Nephron (organoid): Measurements from ENCODE around the gene ITGB1BP2.
A peak's percentile ranks its signal among the peaks of the same experiment; 100 is the strongest.
"Not testable (repeated sequence)": the region's sequence is repeated elsewhere in the genome, so short reads cannot be mapped to it uniquely, and the experiment has no call there.

Experiments used
- H3K27ac Mint-ChIP-seq, 3 experiments: 2 replicates each; pipeline ENCODE4 v1.8.0; 2020; ENCODE audit warnings: mixed read lengths in 3 of 3, mild to moderate bottlenecking in 2 of 3, moderate library complexity in 1 of 3
- H3K27me3 Mint-ChIP-seq: 2 replicates; pipeline ENCODE4 v1.8.0; 2021; ENCODE audit warnings: low read depth, mild to moderate bottlenecking, moderate library complexity, mixed read lengths
- H3K36me3 Mint-ChIP-seq: 2 replicates; pipeline ENCODE4 v1.8.0; 2020; ENCODE audit warnings: low read depth, mixed read lengths
- H3K4me1 Mint-ChIP-seq: 2 replicates; pipeline ENCODE4 v1.8.0; 2020; ENCODE audit warnings: mixed read lengths
- H3K4me3 Mint-ChIP-seq, 3 experiments: 2 replicates each; pipeline ENCODE4 v1.8.0; 2020; ENCODE audit warnings: mild to moderate bottlenecking in 3 of 3, mixed read lengths in 3 of 3, moderate library complexity in 2 of 3
- H3K9me3 Mint-ChIP-seq: 2 replicates; pipeline ENCODE4 v1.8.0; 2020; ENCODE audit warnings: mixed read lengths
- CTCF ChIP-seq, 3 experiments: fragments of 200-600 bp; sonication (generic); IDR thresholded peaks; one replicate each; pipeline ENCODE4 v1.5.0; 2021; ENCODE audit warnings: antibody characterized with exemption in 3 of 3; ENCODE audit not compliant: unreplicated experiment in 3 of 3

The ITGB1BP2 gene

GRCh38 chrX:71302461-71303213, 1.1 kb downstream of the ITGB1BP2 start:
- peaks cover 62% of the 10 kb centered on the region for H3K36me3 Mint-ChIP-seq
- no peak for TF ChIP-seq CTCF (IDR thresholded peaks at IDR 0.05; ENCODE audit: unreplicated experiment in 3 of 3)
- peaks cover 4% of the 10 kb centered on the region for H3K9me3 Mint-ChIP-seq

GRCh38 chrX:71304561-71304960, 3.0 kb downstream of the ITGB1BP2 start:
- Mint-ChIP-seq H3K27me3 (no peaks in the 10 kb centered on the region), H3K9me3 (peaks cover 6% of the 10 kb centered on the region)
- TF ChIP-seq CTCF (IDR thresholded peaks at IDR 0.05; ENCODE audit: unreplicated experiment in 3 of 3): no peak

More at GRCh38 chrX:71302461-71303213, 1.1 kb downstream of the ITGB1BP2 start:
- Mint-ChIP-seq H3K4me1 (peaks cover 15% of the 10 kb centered on the region), H3K4me3 (peak overlapping the region in 2 of 3 experiments; percentile 87 to 92), H3K27ac (no peak overlapping the region), H3K27me3 (no peaks in the 10 kb centered on the region)

GRCh38 chrX:71315917-71316316, 14.4 kb downstream of the ITGB1BP2 start:
- no peaks in the 10 kb centered on the region for H3K27me3 Mint-ChIP-seq
- H3K36me3 Mint-ChIP-seq: peaks cover 18% of the 10 kb centered on the region
- no peak for TF ChIP-seq CTCF (IDR thresholded peaks at IDR 0.05; ENCODE audit: unreplicated experiment in 3 of 3)
- peak overlapping the region in 2 of 3 experiments; percentile 7 to 66 for H3K27ac Mint-ChIP-seq
- peaks cover 10% of the 10 kb centered on the region for H3K9me3 Mint-ChIP-seq
- H3K4me1 Mint-ChIP-seq: peaks cover 19% of the 10 kb centered on the region
- no peak overlapping the region for H3K4me3 Mint-ChIP-seq

More at GRCh38 chrX:71304561-71304960, 3.0 kb downstream of the ITGB1BP2 start:
- peaks cover 48% of the 10 kb centered on the region for H3K36me3 Mint-ChIP-seq
- peak overlapping the region in 1 of 3 experiments; percentile 15 for H3K4me3 Mint-ChIP-seq
- H3K4me1 Mint-ChIP-seq: peaks cover 15% of the 10 kb centered on the region
- no peak overlapping the region for H3K27ac Mint-ChIP-seq

- H3K27me3 Mint-ChIP-seq, H3K4me3 Mint-ChIP-seq, H3K9me3 Mint-ChIP-seq: not testable (repeated sequence)
- peak overlapping the region; percentile 54 to 76 (median 66) for H3K27ac Mint-ChIP-seq
- H3K4me1 Mint-ChIP-seq: peaks cover 23% of the 10 kb centered on the region
- H3K36me3 Mint-ChIP-seq: peaks cover 14% of the 10 kb centered on the region
These were observed 15.4 kb downstream of the ITGB1BP2 start for GRCh38 chrX:71316959-71317358.

GRCh38 chrX:71320126-71320525, 18.6 kb downstream of the ITGB1BP2 start:
- peak overlapping the region; percentile 63 to 82 (median 67) for H3K27ac Mint-ChIP-seq
- no peak for TF ChIP-seq CTCF (IDR thresholded peaks at IDR 0.05; ENCODE audit: unreplicated experiment in 3 of 3)
- H3K27me3 Mint-ChIP-seq: no peaks in the 10 kb centered on the region
- H3K9me3 Mint-ChIP-seq: peaks cover 7% of the 10 kb centered on the region
- H3K36me3 Mint-ChIP-seq: peaks cover 17% of the 10 kb centered on the region
- H3K4me3 Mint-ChIP-seq: no peak overlapping the region
- H3K4me1 Mint-ChIP-seq: peaks cover 25% of the 10 kb centered on the region

GRCh38 chrX:71321731-71322130, 20.2 kb downstream of the ITGB1BP2 start:
- Mint-ChIP-seq H3K27ac (peak overlapping the region; percentile 52 to 89 (median 88)), H3K9me3 (peaks cover 10% of the 10 kb centered on the region), H3K4me3 (no peak overlapping the region), H3K36me3 (peaks cover 19% of the 10 kb centered on the region), H3K4me1 (peaks cover 15% of the 10 kb centered on the region), H3K27me3 (no peaks in the 10 kb centered on the region)
- TF ChIP-seq CTCF (IDR thresholded peaks at IDR 0.05; ENCODE audit: unreplicated experiment in 3 of 3): no peak

GRCh38 chrX:71324452-71324851, 22.9 kb downstream of the ITGB1BP2 start:
- H3K4me3 Mint-ChIP-seq, H3K27ac Mint-ChIP-seq, H3K27me3 Mint-ChIP-seq: not testable (repeated sequence)
- Mint-ChIP-seq H3K4me1 (peaks cover 12% of the 10 kb centered on the region), H3K9me3 (peaks cover 11% of the 10 kb centered on the region), H3K36me3 (peaks cover 26% of the 10 kb centered on the region)
